Measurements from ENCODE around the gene SEBOX.
"Not testable (repeated sequence)": the region's sequence is repeated elsewhere in the genome, so short reads cannot be mapped to it uniquely, and the experiment has no call there.

SEBOX gene

DNA sequence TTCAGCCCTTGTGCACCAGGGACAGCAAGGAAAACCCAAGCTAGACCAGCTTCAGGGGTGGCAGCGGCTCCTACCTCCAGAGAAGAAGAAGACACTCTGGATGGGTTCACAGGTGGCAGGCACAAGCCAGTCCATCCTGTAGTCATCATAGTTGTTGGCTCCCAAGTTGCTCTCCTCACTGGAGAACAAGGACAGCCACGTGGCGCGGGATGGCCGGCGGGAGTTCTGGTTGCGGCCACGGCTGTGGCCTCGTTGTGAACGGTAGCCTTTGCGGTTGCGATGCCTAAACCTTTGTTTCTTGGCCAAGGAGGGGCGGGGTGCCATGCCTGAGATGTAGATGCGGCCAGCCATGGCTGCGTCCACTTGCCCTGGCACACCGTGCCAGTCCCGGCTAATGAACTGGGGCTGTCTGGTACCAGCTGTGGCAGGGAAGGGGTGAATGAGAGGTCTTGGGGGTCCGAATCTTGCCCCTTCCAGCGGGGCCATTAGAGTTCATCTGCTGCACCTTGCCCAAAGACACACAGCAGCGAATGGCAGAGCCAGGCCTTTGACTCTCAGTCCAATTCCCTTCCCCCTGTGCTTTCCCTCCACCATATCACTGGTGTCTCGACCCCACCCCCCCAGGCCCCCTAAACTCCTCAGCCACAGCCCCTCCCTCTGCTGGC lies 2.8 kb upstream of the SEBOX start:
- no peak for DNase-seq

DNA sequence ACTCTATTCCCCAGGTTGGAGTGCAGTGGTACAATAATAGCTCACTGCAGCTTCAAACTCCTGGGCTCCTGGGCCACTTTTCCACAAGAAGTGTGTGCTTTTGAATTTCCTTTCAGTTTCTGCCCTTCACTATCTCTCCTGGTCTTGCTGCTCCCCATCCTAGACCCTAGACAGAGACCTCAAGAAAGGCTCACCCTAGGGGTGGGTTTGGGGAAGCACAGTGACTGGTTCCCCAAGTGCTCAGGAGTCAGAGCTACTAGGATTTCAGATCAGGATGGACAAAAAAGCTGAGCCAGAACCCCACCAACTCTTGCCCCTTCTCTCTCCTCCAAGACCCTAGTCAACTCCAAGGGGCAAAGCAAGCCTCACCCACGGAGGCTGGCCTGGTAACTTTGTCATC lies 1.6 kb upstream of the SEBOX start:
- DNase-seq: no peak

DNA sequence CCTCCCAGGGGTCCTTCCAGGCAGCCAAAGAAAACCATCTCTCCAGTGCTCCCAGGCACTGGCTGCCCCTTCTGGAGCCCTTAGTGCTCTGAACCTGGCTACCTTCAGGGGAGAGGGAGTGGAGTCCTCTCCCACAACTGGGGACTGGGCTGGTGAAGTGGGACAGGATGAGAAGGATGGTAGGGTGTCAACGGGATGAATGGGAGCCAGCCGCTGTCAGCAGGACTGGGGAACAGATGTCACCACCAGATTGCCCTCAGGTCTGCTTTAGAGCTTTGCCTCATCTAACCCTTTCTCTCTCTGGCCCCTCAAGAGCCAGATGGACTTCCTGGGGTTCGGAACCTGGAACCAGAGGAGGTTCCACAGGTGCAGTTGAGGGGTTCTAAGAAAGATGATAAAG lies 488 bp upstream of the SEBOX start:
- DNase-seq: no peak

DNA sequence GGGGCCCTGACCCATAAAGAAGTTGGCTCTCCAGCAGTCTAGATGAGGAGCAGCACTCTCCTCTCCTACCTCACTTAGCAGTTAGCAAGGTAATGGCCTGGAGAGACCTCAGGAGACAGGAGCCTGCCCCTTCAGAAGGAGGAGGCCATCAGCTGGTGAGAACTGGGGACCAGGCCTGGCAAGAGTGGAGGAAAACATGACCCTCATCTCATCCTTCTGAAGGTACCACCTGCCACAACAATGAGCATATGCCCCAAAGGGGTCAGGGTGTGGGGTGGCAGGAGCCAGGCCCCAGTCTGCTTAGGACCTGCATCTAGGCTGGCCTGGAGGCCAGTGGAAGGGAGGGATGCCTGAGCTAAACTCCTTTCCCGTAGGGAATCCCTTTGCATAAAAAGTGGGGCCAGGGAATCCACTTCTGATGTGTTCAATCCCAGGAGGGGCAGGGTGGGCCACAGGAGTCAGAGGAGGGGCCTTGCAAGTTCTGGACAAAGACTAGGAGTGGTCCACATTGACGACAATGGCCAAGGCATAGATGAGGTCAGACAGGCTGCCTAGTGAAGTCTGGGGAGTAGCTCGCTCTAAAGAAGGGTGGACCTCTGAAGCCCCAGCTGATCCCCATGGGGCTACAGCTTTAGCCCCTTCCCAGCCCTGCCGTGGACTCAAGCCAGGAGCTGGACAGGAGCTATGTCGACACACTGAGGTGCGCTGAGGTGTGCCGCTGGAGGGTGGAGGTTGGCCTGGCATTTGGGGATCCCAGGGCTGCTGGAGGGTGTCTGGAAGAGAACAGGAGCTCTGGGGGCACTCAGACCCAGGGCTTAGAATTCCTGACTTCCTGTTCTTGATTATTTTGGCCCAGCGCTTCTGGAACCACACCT lies 986 bp downstream of the SEBOX start:
- no peak for DNase-seq

DNA sequence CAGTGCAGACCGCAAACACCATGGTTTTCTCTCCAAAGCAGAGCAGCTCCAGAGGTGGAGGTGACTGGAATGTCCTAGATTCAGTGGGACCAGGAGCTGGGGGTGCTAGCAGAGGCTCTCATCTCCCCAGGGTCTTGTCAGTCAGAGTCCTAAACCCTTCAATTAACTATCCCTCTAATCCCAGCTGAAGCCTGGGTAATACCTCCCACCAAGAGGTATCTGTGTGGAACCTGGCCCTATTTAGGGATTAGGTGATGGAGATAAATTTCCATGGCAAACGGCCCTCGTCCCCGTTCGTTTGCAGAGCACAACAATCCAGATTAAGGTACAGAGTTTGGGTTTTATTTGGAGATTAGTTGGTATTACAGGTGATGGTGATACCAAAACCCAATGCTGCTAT lies 1.8 kb downstream of the SEBOX start:
- DNase-seq: no peak

DNA sequence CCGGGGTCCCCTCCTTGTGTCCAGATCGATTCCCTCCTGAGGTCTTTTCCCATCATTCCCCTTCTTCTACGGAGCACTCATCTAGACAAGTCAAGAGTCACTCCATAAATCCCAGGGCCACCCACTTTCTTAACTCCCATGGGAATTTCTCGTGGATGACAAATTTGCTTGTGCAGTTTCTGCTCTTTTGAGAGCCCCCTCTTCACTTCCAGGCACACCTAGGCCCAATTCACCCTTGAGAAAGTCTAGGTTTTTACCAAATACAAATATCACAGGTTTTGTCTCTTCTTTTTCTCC lies 7.2 kb downstream of the SEBOX start:
- no peak for DNase-seq

DNA sequence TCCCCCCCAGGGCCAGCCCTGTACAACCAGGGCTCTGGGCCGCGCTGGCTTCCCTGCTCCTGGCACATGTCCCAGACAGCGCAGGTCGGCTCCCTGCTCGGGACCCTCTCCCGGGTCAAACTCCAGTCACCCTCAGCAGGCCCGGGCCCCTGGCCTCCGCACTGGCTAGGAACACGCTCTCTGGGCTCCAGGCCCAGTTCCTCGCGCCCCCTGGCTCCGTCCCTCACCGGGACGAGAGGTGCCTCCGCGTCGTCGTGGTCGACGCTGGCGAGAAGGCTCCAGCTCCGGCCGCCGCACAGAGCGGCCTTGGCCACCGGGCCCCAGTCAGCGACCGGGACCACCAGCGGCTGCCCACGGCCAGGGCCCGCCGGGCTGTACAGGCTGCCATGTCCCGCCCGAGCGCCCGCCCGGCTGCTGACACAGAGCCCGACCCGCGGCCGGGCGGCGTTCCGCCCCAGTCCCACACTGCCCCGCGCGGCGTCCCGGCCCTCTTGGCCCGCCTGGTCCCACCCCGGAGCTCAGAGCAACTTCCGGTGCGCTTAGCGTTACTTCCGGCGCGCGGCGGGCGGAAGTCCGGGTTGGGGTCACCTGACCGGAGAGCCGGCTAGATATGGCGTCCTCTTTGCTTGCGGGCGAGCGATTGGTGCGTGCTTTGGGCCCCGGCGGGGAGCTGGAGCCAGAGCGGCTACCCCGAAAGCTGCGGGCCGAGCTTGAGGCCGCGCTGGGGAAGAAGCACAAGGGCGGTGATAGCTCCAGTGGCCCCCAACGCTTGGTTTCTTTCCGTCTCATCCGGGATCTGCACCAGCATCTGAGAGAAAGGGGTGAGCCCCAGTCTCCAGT lies 7.7 kb downstream of the SEBOX start, which contains the start of gene POLDIP2:
Gene POLDIP2 (minus strand): TSS at position 467 of the 840 bp plus-strand sequence. CDS start 79 bp downstream, at position 388.
- peak; percentile 91 to 96 (median 93) for DNase-seq

DNA sequence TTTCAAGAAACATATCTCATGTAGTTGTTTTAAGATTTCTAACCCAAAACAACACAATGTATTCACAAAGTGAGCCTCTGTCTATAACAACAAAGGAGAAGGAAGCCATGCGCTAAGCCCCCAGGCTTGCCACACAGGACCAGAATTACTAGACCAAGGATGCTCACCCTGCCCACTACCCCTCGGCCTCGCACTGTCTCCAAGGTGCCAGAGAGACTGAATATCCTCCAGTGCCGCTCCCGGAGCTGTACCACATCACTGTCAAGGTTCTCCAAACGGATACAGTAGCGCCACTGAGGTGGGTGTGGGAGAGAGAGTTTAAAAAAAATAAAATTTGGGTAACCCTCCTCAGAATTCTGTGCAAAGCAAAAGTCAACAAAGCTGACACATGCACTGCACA lies 14.7 kb downstream of the SEBOX start:
- DNase-seq: no peak

DNA sequence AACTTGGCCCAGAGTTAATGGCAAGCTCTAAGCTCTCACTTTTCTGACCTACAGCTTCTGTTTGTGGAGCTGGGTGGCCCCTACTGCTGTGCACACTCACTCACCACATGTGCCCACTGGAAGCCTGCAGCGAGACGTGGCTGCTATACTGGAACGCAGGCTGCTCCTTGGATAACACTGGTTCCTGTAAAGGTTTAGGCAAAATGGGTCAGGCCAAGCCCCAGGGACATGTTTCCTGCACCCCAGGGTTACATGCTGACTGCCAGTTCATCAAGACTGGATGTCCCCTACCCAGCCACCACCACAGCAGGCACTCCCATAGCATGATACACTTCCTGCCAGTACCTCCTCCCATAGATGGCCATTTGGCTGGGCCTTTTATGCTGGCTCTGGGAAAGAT lies 16.0 kb downstream of the SEBOX start:
- DNase-seq: no peak

DNA sequence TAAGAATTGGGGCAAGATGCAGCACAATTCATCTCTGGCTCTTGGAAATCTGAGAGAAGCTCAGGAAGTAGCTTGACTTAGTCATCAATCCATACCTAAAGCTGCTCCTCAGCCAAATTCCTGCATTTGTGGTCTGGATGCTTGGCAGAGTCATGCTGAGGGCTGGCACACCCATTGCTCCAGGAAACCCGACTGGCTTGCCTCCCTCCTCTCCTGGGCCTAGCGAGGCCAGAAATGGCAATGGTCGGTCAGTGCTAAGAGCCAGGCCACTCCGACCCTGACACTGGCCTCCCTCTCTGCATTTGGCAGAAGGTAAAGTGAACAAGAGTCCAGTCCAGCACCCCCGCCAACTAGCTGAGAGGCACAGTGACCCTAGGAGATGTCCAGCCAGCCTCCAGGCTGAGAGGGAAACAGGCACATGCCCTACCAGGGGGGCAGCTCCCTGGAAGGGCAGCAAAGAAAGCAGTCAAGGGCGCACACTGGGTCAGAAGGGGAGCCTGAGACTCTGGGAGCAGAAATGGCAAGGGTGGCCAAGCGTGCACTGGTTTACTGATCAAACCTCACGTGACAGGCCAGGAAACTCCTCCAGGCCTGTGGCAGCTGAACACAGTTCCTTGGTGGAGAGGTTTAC lies 17.6 kb downstream of the SEBOX start:
- DNase-seq: no peak

DNA sequence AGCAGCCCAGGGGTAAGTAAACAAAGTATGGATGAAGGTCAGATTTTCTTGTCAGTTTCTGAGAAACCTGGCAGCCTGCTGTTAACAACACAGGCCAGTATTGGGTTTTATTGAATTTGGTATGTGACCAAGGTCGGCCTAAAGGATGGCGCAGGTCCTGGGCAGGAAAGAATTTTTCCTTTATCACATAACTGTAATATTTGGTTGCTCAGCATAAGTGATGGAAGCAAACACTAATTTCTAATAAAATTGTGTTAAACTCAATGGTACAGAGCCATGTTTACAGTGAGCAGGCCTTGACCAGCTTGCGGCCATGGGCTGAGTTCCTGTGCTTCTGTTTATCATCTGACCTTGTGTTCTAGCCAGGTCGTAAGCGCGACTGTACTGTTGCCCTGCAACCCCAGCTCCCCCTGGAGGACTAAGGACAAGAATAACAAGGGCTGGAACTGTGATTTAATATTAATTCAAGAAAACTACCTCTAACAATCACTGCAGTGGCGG lies 18.2 kb downstream of the SEBOX start:
- no peak for DNase-seq

DNA sequence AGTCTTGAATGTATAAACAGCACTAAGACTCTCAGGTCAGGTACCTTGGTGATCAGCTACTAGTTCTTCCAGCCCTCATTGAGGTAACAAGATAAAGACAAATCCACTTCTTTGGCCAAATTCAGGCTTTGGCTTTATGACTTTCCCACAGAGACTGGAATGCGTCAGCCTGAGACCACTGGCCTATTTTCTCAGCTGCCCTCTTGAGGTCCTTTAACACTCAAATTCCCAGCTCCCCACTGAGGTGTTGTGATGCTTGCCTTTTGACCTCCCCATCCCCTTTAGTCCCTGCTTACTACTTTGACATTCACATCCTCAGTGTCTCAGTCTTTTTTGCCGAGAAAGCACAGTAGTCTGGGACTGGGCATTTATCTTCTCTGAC lies 18.8 kb downstream of the SEBOX start:
- no peak for DNase-seq

DNA sequence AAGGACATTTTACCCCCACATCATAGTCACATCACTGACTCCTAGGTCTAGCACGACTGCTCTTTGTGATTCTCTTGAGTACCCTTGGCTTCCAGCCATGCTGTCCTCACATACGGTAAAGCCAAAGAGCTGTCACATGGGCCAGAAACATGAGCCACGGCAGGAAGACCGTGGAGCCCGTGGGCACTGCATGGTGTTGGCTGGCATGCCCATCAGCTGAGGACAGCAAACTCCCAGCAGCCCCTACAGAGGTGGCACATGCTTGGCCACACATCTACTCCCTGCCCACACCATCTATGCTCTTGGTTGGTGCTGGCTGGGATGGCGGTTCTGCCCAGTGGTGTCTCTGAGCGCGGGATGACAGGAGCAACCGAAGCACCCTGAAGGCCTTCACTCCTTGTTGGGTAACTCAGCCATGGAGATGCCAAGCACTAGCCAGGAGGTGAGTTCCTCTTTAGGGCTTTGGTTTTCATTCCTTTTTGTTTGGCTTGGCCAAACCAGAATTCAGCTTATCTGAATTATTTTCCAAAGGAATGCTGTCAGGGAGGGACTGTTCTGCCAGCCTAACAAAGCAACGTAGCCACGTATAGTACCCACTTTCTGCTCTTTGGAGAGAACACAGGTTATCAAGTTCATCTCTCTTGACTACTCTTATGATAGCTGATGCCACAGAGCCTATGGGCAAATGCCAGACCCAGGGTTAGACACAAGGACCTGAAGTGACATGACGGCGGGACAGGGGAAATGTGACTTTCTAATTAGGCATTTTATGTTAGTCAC lies 19.4 kb downstream of the SEBOX start:
- no peak for DNase-seq

DNA sequence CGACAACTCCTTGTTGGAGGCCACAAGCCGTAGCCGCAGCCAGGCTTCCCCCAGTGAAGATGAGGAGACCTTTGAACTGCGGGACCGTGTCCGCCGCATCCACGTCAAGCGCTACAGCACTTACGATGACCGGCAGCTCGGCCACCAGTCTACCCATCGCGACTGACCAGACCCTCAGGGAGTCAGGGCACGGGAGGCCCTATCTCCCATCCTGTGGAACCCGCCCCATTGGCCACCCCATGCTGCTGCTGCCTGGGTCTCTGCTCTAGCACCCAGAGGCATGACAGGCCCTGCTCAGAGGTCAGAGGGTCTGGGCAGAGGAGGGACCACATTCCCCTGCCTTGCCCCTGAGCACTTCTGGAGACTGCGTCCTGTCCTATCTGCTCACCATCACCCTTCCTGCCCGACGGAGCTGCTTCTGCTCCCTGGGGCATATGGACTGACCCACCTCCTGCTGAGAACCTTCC lies 20.5 kb downstream of the SEBOX start:
- DNase-seq: no peak

DNA sequence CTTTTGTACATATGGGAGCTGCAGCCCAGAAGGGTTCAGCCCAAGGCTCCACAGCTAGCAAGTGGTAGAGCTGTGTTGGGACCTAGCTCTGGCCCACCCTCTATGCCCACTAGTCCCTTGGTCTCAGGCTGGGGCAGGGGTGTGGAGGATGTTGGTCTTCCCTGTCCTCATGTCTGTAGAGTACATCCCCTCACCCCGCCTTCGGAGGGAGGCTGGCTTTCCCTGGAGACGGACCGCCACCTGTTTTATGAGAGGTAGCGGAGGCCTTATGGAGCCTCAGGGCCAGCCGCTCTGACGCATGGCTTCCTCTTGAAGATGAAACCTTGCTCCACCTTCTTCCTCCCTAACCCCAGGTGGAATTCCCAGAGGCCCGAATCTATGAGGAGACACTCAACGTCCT lies 21.0 kb downstream of the SEBOX start:
- DNase-seq: no peak

DNA sequence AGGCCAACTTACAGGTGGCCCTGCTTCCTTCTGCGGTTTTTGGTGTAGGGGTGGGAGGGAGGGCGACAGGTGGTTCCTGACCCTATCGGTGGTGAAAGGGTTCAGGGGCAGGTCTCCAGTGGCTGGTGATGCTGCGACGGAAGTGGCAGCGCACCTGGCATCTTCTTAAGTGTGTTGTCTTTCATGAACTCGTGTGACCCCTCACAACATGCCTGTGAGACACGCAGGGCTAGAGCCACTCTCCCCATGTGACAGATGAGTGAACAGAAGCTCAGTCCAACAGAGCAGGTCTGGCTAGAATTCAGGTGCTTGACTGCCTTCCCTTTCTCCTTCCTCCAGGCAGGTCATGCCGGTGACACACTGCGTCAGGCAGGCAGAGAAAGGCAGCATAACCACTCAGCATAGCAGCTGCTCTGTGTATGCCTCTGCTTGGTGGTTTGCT lies 21.5 kb downstream of the SEBOX start:
- DNase-seq: no peak

DNA sequence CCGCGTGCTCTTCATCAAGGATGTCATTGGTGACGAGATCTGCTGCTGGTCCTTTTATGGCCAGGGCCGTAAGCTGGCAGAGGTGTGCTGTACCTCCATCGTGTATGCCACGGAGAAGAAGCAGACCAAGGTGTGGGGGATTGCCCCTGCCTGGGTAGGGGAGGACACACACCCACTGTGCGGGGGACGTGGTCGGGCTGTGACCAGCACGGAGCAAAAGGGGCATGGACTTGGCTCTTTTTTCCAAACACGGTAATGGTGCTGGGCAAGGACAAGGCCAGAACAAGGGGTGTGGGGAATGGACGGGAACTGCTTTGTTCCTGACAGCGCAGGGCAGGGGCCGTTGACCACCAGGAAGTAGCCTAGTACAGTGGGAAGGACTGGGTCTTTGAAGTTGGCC lies 22.7 kb downstream of the SEBOX start:
- DNase-seq: no peak

DNA sequence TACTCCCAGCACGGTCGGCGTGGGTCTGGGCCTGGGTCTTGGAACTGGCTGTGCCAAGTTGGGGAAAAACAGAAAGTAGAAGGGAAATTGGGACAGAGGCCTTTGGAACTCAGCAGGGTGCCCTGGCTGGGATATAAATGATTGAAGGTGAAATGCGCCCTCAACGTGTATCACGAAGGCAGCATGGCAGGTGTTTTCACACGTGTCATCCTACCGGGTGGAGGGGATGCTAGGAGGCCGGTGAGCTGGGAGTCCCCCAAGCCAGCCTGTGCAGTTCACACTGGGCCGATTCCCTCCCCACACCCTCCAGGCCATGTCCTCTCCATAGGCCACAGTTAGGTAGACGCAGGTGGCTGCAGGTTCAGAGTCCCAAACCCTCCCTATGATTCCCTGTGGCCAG lies 23.5 kb downstream of the SEBOX start:
- no peak for DNase-seq

DNA sequence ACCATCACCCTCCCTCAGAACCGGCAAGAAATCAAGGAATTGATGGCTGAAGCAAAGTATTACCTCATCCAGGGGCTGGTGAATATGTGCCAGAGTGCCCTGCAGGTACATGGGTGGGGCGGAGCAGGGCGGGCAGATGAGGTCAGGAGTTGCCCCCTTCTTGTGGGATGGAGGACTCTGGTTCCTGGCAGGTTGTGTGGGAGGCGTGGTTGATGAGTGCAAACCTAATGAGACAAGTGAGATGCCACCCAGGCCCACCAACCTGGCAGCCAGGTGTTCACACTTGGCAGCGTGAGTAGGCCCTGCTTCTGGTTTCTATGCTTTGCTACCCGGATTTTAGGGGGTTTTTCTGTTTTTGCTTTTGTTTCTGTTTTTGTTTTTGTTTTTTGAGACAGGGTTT lies 24.6 kb downstream of the SEBOX start:
- DNase-seq: no peak

DNA sequence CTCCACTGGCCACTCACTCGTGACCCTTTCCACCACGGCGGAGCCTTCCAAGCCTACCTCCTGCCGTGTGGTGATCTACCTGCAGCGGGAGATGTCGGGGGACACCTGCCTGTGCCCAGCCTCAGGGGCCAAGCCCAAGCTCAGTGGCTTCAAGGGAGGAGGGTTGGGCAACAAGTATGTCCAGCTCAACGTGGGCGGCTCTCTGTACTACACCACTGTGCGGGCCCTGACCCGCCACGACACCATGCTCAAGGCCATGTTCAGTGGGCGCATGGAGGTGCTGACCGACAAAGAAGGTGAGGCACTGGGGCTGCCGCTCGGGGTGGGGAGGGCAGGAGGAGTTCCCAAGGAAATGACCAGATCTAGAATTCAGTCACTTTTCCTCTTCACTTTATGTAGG lies 25.6 kb downstream of the SEBOX start:
- no peak for DNase-seq

DNA sequence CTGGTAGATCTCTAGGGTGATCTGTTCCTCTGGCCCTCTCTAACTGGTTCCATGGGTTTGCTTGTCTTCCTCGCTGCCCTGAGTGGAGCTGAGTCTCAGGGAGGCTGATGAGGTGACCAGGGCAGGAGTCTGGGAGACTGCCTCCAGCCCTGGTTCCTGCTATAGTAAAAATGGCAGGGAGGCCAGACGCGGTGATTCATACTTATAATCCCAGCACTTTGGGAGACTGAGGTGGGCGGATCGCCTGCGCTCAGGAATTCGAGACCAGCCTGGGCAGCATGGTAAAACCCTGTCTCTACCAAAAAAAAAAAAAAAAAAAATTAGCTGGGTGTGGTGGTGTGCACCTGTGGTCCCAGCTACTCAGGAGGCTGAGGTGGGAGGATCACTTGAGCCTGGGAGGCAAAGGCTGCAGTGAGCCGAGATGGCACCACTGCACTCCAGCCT lies 26.2 kb downstream of the SEBOX start:
- not testable (repeated sequence) for DNase-seq
